Neural cell (in vitro differentiated cells): Measurements from ENCODE around the gene YIF1B. TPM values are rescaled to one million over a fixed set of nuclear protein-coding genes. Genes with fewer than 3 reads are reported as not detected.

ENCODE experiments used
- H2AFZ ChIP-seq: fragments of 200-600, 300-800 bp; sonication (generic), shearing (Covaris generic); 2 replicates; pipeline ENCODE4 v1.6.0; 2014; ENCODE audit warnings: low read depth, mild to moderate bottlenecking, antibody characterized with exemption, low read length, moderate library complexity
- H3F3A ChIP-seq: fragments of 200-600 bp; shearing (Covaris generic); 2 replicates; pipeline ENCODE4 v1.6.1; 2016; ENCODE audit warnings: mild to moderate bottlenecking, moderate library complexity, mixed read lengths, antibody characterized with exemption, low read length; ENCODE audit not compliant: insufficient read depth, poor library complexity, severe bottlenecking
- H3K27ac ChIP-seq: fragments of 200-600, 300-800 bp; sonication (generic), shearing (Covaris generic); 2 replicates; pipeline ENCODE4 v1.5.1; 2014; ENCODE audit warnings: mild to moderate bottlenecking, low read length, moderate library complexity
- H3K27me3 ChIP-seq: fragments of 300-800, 200-600 bp; sonication (generic), shearing (Covaris generic); 2 replicates; pipeline ENCODE4 v1.6.0; 2014; ENCODE audit warnings: mild to moderate bottlenecking, low read depth, low read length, moderate library complexity; ENCODE audit not compliant: insufficient read depth
- H3K36me3 ChIP-seq: fragments of 300-800, 200-600 bp; sonication (generic), shearing (Covaris generic); 2 replicates; pipeline ENCODE4 v1.5.1; 2014; ENCODE audit warnings: mild to moderate bottlenecking, antibody characterized with exemption, low read length, moderate library complexity; ENCODE audit not compliant: insufficient read depth
- H3K4me2 ChIP-seq: fragments of 300-800, 200-600 bp; sonication (generic), shearing (Covaris generic); 2 replicates; pipeline ENCODE4 v1.6.0; 2014; ENCODE audit warnings: mild to moderate bottlenecking, low read length
- H3K4me3 ChIP-seq: fragments of 300-800, 200-600 bp; sonication (generic), shearing (Covaris generic); 2 replicates; pipeline ENCODE4 v1.5.1; 2014; ENCODE audit warnings: mild to moderate bottlenecking, low read length, moderate library complexity
- H3K79me2 ChIP-seq: fragments of 200-600 bp; shearing (Covaris generic); replicated peaks from 2 replicates; pipeline ENCODE4 v1.6.0; 2014; ENCODE audit warnings: mild to moderate bottlenecking, low read length, moderate library complexity; ENCODE audit not compliant: insufficient read depth
- H3K9ac ChIP-seq: fragments of 300-800, 200-600 bp; sonication (generic), shearing (Covaris generic); 2 replicates; pipeline ENCODE4 v1.6.1; 2016; ENCODE audit warnings: mild to moderate bottlenecking, low read length, mixed read lengths
- H3K9me2 ChIP-seq: fragments of 200-600 bp; shearing (Covaris generic); 2 replicates; pipeline ENCODE4 v1.6.1; 2016; ENCODE audit warnings: mild to moderate bottlenecking, low read length, mixed read lengths; ENCODE audit not compliant: insufficient read depth
- H3K9me3 ChIP-seq: fragments of 200-600, 300-800 bp; sonication (generic), shearing (Covaris generic); 2 replicates; pipeline ENCODE4 v1.6.1; 2016; ENCODE audit warnings: mild to moderate bottlenecking, mixed run types, low read length, moderate library complexity, mixed read lengths
- H4K20me1 ChIP-seq: fragments of 200-600 bp; shearing (Covaris generic); 2 replicates; pipeline ENCODE4 v1.6.1; 2016; ENCODE audit warnings: mild to moderate bottlenecking, mixed run types; ENCODE audit not compliant: insufficient read depth
- EP300 ChIP-seq: fragments of 450-650 bp; conservative IDR thresholded peaks from 2 replicates; pipeline ENCODE4 v1.6.1; 2014; ENCODE audit warnings: antibody characterized with exemption, mild to moderate bottlenecking, moderate library complexity; ENCODE audit not compliant: poor library complexity, severe bottlenecking
- EZH2 ChIP-seq: fragments of 200-600, 300-800 bp; shearing (Covaris generic), sonication (generic); IDR thresholded peaks from 2 replicates; pipeline ENCODE4 v1.6.1; 2014; ENCODE audit warnings: antibody characterized with exemption, low read length, borderline replicate concordance, mild to moderate bottlenecking; ENCODE audit not compliant: insufficient read depth, poor library complexity, severe bottlenecking
- MXI1 ChIP-seq: fragments of 450-650 bp; conservative IDR thresholded peaks from 2 replicates; pipeline ENCODE4 v1.6.1; 2014; ENCODE audit warnings: antibody characterized with exemption, mild to moderate bottlenecking; ENCODE audit not compliant: poor library complexity, severe bottlenecking
- POLR2AphosphoS5 ChIP-seq: IDR thresholded peaks from 2 replicates; pipeline ENCODE4 v1.6.1; 2012
- RAD21 ChIP-seq: fragments of 450-650 bp; conservative IDR thresholded peaks from 2 replicates; pipeline ENCODE4 v1.6.1; 2014; ENCODE audit warnings: antibody characterized with exemption, mild to moderate bottlenecking, moderate library complexity
- SMC3 ChIP-seq: fragments of 450-650 bp; conservative IDR thresholded peaks from 2 replicates; pipeline ENCODE4 v1.6.1; 2014; ENCODE audit warnings: antibody characterized with exemption, mild to moderate bottlenecking, moderate library complexity; ENCODE audit not compliant: poor library complexity
- TAF1 ChIP-seq: IDR thresholded peaks from 2 replicates; pipeline ENCODE4 v1.6.1; 2012; ENCODE audit warnings: low read depth
- polyA plus RNA-seq: library from polyadenylated mRNA; depleted of rRNA; stranded (reverse); fragments of >200 nt; gene quantifications from 2 replicates; pipeline ENCODE4 v1.2.3, GENCODE V29; 2014
- TF ChIP-seq, protein P1 (sequence below): fragments of 450-650 bp; IDR thresholded peaks from 2 replicates; pipeline ENCODE4 v1.5.1; 2014; ENCODE audit warnings: antibody characterized with exemption, mild to moderate bottlenecking, moderate library complexity; ENCODE audit not compliant: poor library complexity, severe bottlenecking
- TF ChIP-seq, protein P2 (sequence below): IDR thresholded peaks from 2 replicates; pipeline ENCODE4 v1.6.1; 2012; ENCODE audit warnings: borderline replicate concordance

The YIF1B gene
- polyA plus RNA-seq, 1 donor from 2014 or later, result 84.0 TPM

DNA sequence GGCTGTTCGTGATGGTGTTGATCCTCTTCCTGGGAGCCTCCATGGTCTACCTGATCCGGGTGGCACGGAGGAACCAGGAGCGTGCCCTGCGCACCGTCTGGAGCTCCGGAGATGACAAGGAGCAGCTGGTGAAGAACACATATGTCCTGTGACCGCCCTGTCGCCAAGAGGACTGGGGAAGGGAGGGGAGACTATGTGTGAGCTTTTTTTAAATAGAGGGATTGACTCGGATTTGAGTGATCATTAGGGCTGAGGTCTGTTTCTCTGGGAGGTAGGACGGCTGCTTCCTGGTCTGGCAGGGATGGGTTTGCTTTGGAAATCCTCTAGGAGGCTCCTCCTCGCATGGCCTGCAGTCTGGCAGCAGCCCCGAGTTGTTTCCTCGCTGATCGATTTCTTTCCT, 23.9 kb downstream of the YIF1B start:
- Histone ChIP-seq H3F3A (no peaks in the 10 kb centered on the region), H3K27ac (no peak overlapping the region), H3K36me3 (peaks cover 12% of the 10 kb centered on the region), H3K9me3 (no peaks in the 10 kb centered on the region), H3K4me2 (no peak overlapping the region), H3K9ac (no peak overlapping the region), H4K20me1 (no peaks in the 10 kb centered on the region), H3K4me3 (no peak overlapping the region), H3K9me2 (no peaks in the 10 kb centered on the region), H3K79me2 (no peaks in the 10 kb centered on the region), H3K27me3 (no peaks in the 10 kb centered on the region), H2AFZ (no peak overlapping the region)
- TF ChIP-seq, protein P1, sequence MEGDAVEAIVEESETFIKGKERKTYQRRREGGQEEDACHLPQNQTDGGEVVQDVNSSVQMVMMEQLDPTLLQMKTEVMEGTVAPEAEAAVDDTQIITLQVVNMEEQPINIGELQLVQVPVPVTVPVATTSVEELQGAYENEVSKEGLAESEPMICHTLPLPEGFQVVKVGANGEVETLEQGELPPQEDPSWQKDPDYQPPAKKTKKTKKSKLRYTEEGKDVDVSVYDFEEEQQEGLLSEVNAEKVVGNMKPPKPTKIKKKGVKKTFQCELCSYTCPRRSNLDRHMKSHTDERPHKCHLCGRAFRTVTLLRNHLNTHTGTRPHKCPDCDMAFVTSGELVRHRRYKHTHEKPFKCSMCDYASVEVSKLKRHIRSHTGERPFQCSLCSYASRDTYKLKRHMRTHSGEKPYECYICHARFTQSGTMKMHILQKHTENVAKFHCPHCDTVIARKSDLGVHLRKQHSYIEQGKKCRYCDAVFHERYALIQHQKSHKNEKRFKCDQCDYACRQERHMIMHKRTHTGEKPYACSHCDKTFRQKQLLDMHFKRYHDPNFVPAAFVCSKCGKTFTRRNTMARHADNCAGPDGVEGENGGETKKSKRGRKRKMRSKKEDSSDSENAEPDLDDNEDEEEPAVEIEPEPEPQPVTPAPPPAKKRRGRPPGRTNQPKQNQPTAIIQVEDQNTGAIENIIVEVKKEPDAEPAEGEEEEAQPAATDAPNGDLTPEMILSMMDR, result no peak
- TF ChIP-seq SMC3 (no peak), MXI1 (no peak), EP300 (no peak), RAD21 (no peak), TAF1 (no peak), POLR2AphosphoS5 (no peak), EZH2 (no peak)
- TF ChIP-seq, protein P2, sequence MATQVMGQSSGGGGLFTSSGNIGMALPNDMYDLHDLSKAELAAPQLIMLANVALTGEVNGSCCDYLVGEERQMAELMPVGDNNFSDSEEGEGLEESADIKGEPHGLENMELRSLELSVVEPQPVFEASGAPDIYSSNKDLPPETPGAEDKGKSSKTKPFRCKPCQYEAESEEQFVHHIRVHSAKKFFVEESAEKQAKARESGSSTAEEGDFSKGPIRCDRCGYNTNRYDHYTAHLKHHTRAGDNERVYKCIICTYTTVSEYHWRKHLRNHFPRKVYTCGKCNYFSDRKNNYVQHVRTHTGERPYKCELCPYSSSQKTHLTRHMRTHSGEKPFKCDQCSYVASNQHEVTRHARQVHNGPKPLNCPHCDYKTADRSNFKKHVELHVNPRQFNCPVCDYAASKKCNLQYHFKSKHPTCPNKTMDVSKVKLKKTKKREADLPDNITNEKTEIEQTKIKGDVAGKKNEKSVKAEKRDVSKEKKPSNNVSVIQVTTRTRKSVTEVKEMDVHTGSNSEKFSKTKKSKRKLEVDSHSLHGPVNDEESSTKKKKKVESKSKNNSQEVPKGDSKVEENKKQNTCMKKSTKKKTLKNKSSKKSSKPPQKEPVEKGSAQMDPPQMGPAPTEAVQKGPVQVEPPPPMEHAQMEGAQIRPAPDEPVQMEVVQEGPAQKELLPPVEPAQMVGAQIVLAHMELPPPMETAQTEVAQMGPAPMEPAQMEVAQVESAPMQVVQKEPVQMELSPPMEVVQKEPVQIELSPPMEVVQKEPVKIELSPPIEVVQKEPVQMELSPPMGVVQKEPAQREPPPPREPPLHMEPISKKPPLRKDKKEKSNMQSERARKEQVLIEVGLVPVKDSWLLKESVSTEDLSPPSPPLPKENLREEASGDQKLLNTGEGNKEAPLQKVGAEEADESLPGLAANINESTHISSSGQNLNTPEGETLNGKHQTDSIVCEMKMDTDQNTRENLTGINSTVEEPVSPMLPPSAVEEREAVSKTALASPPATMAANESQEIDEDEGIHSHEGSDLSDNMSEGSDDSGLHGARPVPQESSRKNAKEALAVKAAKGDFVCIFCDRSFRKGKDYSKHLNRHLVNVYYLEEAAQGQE, result no peak

DNA sequence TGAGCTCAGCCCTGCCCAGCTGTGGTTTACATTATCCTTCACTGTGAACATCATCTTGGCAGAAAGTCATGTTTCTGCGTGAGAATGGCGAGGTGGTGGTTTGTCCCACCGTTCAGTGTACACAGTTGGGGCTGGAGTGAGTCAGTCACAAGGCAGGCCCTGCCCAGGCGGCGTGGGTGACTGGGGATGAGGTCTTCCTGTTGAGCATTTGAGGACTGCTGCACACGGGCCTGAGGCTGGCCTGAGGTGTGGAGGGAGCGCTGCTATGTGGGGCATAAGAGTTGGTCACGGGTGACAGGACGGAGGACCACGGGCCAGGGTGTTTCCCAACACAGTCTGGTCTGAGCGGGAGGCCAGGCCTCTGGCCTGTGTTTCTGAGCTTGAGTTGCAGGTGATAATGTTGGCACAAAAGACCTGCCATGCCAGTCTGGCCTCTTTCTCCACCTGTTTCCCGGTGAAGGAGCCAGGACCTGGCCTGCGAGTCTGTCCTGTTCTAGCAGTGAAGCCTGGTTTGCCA, 25.1 kb downstream of the YIF1B start:
- TF ChIP-seq, protein P1, result no peak
- TF ChIP-seq MXI1 (no peak), TAF1 (no peak), RAD21 (no peak)
- H3F3A ChIP-seq, result no peaks in the 10 kb centered on the region
- no peak overlapping the region for H3K4me3 ChIP-seq
- no peaks in the 10 kb centered on the region for H3K79me2 ChIP-seq
- no peaks in the 10 kb centered on the region for H3K27me3 ChIP-seq
- H3K36me3 ChIP-seq, result peaks cover 12% of the 10 kb centered on the region
- no peaks in the 10 kb centered on the region for H3K9me2 ChIP-seq
- H2AFZ ChIP-seq, result no peak overlapping the region
- H3K9ac ChIP-seq, result no peak overlapping the region
- H4K20me1 ChIP-seq, result no peaks in the 10 kb centered on the region
- H3K27ac ChIP-seq, result no peak overlapping the region
- no peak overlapping the region for H3K4me2 ChIP-seq
- H3K9me3 ChIP-seq, result no peaks in the 10 kb centered on the region
